Panc1 (cell line): Measurements from ENCODE around the gene GXYLT1.

ENCODE experiments used
- CTCF ChIP-seq: fragments of 450-650 bp; IDR thresholded peaks from 2 replicates; pipeline ENCODE4 v1.5.1; 2017; ENCODE audit warnings: mild to moderate bottlenecking
- POLR2AphosphoS5 ChIP-seq: IDR thresholded peaks from 2 replicates; pipeline ENCODE4 v1.6.1; 2012; ENCODE audit warnings: mild to moderate bottlenecking, low read depth, low read length, moderate library complexity

GRCh38 chr12:42162193-42162592, 17.5 kb upstream of the GXYLT1 start:
- no peak for TF ChIP-seq POLR2AphosphoS5
- TF ChIP-seq CTCF: no peak
